NCI-H2196 treated with DMSO at 0.1 percent for 48 hours (cell line): ENCODE data around the gene ZEB2.

Source experiments
- DNase-seq: peaks from one replicate; lab custom pipeline; 2025; ENCODE audit not compliant: unreplicated experiment; lab: John Stamatoyannopoulos, UW

The ZEB2 gene

GRCh38 chr2:144496092-144496976 is 23.6 kb downstream of the ZEB2 start:
- DNase-seq: no peak

DNA sequence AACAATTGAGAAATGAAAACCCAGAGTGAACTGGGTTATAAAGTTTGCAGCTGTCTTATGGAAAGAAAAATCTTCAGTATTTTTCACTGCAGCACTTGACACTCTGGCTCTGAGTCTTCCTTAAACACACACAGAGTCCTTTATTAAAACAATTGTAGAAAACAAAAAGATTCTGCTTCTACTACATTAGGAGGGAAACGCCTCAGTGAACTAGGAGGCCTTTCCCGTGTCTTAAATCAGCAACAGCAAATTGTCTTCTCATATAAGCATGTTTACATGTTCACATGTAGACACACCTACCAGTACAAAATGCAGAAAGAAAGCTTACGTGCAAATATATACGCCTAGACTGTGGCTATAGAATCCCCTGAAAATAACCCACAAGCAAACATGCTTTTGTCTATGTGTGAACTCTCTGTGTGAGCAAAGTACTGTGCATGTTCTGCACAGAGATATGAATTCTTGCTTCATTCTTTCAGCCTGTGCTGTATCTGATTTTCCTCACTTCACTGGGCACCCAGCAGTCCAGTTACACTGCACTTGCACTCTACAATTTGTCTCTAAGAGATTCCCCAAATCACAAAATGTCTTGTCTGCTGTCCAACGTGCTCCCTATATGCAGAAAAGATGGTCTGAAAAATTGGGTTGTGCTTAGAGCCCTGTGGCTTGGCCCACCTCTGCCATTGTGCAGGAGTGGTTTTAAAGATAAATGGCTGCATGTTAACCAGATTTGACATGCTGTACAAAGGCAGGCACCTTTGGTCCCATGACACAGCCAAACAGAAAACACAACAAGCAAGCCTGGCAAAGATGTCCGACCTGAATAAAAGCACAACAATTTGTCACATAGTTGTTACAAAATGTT is 24.5 kb downstream of the ZEB2 start:
- no peak for DNase-seq

DNA sequence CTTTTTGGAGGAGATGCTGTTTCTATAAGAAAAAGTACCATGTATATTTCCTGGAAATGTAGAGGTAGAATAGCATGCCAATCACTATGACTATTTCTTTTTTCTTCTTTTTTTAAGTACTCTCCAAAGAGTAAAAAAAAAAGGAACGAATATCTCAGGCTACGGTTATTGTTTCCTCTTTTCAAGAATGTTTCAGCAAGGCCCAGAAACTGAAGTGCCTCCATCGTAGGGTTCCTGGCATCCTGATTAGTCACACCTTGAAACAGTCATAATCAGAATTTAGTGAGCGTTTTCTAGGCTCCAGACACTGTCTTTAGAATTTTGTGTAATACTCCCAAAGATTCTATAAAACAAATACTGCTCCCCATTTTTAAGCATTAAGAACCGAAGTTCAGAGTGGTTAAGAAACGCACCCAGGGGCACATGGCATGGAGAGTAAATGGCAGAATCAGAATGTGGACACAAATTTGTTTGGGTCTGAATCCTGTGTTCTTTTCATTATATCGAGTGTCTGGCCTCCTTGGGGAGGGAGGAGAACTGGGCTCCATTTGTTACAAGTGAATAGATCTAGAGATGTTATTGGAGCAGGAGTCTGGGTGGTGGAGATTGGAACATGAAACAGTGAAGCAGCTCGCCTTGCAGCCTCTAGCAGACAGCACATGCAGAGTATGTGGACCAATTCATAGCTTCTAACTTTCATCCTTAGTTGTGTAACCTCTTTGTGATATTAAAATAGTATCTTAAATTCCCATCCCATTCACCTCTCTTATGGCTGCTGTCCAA is 26.7 kb downstream of the ZEB2 start:
- DNase-seq: no peak

GRCh38 chr2:144490857-144491256 is 29.1 kb downstream of the ZEB2 start:
- DNase-seq: no peak

GRCh38 chr2:144490017-144490416 is 29.9 kb downstream of the ZEB2 start:
- DNase-seq: no peak

DNA sequence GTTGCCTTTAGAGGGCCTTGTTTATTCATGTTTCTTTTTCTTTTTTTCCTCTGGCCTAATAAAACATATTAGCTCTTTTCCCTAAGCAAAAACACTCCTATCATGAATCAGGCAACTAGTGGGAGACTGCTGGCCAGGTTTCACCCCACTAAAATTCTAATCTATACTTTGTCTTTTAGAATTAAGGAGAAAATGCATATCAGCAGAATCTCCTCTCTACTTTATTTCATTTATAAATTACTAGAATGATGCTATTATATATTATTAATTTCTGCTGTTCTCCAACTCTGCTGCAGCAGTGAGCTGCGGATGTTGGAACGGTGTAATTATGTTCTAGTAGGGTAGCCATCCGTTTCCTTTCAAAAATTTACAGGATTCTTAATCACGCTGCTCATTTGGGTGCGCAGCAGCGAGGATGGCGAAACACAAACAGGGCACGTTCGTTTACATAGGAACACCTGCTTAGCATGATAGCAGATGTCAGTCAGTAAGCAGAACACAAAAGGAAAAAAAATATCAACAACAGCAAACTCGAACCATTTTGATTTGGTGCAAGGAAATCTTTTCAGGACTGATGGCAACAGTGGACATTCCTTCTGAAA is 30.5 kb downstream of the ZEB2 start:
- DNase-seq: no peak

GRCh38 chr2:144484201-144484948 is 35.5 kb downstream of the ZEB2 start:
- DNase-seq: no peak

DNA sequence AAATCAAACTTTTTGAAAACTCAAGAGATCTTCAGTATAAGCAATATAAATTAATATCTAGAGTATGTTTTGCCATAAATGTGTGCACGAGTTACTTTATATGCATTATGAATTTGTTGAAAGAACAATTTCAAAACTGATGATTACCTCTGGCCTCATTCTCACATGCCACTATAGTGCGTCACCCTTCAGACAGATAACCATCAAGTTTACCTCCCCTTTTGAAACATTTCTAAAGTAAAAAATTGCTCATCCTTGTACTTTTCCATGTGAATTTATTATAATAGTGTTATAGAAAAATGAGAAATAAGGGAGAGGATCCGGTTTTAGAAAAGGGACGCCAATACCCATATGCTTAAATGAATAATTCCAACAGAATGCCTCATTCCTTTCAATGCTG is 38.3 kb downstream of the ZEB2 start:
- no peak for DNase-seq

GRCh38 chr2:144481109-144481508 is 38.8 kb downstream of the ZEB2 start:
- no peak for DNase-seq

DNA sequence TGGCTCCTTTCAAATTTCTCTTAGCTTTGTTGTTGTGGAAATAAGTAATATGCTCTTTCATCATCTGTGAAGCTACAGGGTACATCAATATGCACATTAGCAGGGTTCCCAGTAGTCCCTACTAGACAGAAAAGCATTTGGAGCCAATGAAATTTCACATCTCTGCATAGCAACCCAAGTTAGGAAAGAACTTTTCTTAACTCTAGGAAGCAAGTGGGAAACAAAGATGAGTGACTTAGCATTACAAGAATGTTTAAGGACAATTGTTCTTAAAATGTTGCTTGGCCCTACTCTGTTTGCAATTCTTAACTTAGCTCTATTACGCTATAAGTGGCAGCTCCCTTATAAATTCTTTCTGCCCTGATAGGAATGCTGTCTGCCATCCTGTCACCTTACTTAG is 39.6 kb downstream of the ZEB2 start:
- DNase-seq: no peak

DNA sequence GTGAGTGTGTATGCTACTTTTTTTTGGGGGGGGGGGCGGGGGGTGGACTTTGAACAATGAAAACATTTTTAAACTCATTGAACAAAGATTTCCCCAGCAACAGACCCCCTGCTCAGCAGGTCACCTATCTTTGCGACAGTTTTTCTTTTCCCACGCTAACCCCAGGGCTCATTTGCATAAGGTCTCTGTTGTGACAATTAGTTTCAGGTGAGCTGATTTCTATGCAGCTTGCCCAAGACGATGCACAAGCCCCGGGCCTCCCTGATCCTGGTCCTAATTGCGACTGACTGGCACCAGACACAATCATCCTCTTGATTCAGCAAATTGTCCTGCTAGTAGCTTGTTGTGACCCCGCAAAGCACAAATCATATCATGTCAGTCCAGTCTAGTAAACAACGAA is 40.3 kb downstream of the ZEB2 start:
- DNase-seq: no peak

GRCh38 chr2:144479138-144479537 is 40.8 kb downstream of the ZEB2 start:
- DNase-seq: no peak

- DNase-seq: no peak
Measured at GRCh38 chr2:144477957-144478311, 42.0 kb downstream of the ZEB2 start.

- DNase-seq: no peak
Measured at GRCh38 chr2:144477281-144477956, 42.5 kb downstream of the ZEB2 start.

DNA sequence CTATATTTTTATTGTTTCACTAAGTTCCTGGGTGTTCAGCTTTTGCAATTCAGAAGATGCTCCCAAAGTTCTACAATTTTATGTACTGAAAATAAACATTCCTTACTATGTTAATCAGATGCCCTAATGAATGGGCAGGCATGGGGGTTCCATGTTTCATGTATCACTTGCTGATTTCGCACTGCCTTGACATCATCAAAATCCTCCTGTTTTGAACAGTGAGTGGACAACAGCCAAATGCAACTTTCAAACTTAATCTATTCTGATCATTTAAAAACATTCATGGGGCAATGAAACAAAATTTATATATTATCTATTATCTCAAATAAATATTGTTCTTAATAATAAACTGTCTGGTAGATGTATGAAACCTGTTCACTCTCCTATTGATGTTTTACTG is 43.2 kb downstream of the ZEB2 start:
- no peak for DNase-seq

- DNase-seq: no peak
Measured at GRCh38 chr2:144475569-144476275, 44.2 kb downstream of the ZEB2 start.

DNA sequence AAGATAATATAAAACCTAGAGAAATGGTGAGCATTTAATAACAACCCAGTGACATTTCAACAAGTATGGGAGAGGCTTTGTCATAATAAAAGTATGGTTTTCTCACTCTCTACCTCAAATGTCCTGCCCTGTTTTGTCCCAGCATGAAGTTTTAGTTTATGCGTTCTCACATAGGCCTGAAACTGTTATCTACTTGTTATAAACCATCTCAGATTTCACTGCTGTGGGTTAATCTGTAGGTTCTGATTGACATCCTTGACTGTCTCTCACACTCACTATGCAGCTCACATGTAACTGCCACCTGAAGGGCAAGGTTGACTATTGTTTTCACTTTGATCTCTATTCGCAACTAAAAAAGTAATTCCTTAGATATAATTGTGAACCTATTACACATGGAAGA is 44.9 kb downstream of the ZEB2 start:
- DNase-seq: no peak

GRCh38 chr2:144474017-144474416 is 45.9 kb downstream of the ZEB2 start:
- no peak for DNase-seq

- DNase-seq: no peak
Measured at GRCh38 chr2:144472911-144473310, 47.0 kb downstream of the ZEB2 start.
